Activated CD4-positive, alpha-beta T cell treated with anti-CD3 and anti-CD28 coated beads, Interleukin-2, amount 50 U/mL, for 48 hours (primary cell): Measurements from ENCODE around the gene RASSF3.
A peak's percentile ranks its signal among the peaks of the same experiment; 100 is the strongest.
"Not testable (repeated sequence)": the region's sequence is repeated elsewhere in the genome, so short reads cannot be mapped to it uniquely, and the experiment has no call there.

ENCODE experiments used
- DNase-seq, 2 experiments: peaks; one replicate each; pipeline ENCODE4 v3.0.0-alpha.2; 2020

Gene RASSF3

GRCh38 chr12:64634508-64635092, 24.3 kb downstream of the RASSF3 start:
- no peak for DNase-seq

DNA sequence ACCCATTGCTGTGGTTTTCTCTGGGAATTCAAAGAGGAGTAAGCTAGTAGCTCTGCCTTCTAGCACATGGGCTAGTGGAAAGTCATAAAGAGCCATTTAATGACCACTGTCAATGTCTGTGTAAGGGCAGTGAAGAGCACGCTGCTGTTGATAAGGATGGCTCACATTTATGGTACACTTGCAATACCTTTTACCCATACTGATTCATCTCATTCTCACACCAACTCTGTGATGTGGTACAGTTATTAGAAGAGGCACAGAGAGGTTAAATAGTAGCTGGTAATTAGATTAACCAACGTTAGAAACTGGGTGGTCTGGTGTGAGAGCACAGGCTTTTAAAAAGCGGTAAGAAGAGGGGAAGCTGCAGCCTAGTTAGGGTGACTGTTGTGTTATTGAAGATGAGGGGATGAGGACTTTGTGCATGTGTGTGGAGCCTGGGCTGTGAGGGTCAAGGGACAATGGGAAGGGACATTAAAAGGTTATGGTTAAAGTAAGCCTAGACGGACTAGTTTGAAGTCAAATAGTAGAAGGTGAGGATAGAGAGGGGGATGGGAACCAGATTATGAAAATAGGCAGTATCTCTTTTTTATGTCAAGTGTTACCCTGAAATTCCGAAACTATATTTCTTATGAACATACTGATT, 25.2 kb downstream of the RASSF3 start:
- no peak for DNase-seq

DNA sequence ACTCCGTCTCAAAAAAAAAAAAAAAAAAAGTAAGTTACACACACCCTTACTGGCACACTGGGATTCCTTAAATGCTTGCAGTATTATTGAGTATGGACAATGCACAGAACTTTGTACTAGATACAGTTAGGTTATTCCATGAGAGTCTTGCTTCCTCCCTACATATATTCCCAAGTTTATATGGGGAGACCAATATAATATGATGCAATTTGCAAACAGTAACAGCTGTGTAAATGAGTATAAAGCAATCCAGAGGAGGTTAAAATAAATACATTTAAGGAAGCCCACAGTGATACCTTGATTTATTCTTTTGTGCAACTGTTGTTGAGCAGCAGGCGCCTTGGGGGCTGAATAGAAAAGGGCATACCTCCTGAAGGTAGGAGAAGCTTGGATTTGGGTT, 26.6 kb downstream of the RASSF3 start:
- no peak for DNase-seq

DNA sequence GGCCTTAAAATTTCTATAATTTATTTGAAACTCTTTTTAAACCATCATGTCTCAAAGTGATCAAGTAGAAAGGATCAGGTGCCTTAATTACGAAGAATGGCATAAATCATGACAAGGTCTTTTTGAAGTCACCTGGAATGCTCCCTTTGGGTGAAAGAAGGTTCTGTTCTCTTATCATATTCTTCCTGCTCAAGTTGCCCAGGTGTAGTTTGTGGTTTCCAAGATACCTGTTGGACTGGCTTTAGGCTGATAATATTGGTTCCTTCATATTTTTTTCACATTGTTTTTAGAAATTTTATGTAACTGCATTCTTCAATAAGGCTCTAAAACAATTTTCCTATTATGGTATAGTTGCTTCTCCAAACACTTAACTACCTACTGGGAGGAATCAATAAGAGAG, 29.2 kb downstream of the RASSF3 start:
- DNase-seq: no peak

DNA sequence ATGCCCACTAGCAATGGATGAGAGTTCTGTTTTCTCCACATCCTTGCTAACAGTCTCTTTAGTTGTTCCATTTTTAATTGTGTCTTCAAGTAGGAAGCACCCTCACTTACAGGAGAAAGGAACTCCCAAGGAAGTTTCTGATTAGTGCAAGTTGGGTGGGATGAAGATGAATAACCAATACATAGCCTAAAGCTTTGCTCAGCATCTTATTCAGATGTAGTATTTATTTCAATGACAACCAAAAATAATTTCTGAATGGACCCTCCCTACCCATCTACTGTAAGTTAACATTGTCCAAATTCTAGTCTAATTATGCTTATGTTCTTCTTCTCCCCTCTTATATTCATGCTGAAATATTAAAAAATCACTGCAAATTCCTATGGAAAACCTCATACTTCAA, 36.0 kb downstream of the RASSF3 start:
- no peak for DNase-seq

DNA sequence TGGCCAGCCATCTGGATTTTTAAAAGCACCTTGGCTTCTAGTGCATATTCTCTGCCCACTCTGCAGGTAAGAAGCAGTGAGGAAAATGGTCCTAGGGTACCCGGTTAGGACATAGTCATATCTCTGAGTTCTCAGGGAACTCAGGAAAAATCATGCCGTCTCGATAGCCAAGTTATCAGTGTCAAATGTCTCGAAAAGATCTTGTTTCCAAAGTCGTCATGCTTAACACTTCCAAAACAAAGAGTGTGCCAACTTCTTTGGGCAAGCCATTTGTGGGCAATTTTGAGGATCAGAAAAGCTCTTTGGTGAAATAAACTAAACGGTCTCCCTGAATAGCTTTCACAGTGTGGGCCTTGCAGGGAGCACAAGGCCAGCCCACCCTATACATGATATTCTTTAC, 39.2 kb downstream of the RASSF3 start:
- DNase-seq: no peak

- no peak for DNase-seq
Measured at GRCh38 chr12:64650762-64651161, 40.5 kb downstream of the RASSF3 start.

GRCh38 chr12:64652346-64652745, 42.1 kb downstream of the RASSF3 start:
- DNase-seq: no peak

DNA sequence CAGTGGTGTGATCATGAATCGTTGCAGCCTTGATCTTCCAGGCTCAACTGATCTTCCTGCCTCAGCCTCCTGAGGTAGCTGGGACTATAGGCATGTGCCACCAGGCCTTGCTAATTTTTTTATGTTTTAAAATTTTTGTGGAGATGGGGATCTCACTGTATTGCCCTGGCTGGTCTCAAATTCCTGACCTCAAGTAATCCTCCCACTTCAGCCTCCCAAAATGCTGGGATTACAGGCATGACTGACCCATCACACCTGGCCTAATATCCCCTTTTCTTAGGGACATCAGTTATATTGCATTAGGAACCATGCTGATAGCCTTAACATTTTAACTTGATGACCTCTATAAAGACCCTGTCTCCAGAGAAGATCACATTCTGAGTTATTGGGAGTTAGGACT, 42.8 kb downstream of the RASSF3 start:
- DNase-seq: no peak

GRCh38 chr12:64653907-64654306, 43.6 kb downstream of the RASSF3 start:
- DNase-seq: not testable (repeated sequence)

- DNase-seq: no peak
Measured at GRCh38 chr12:64655141-64655540, 44.8 kb downstream of the RASSF3 start.

DNA sequence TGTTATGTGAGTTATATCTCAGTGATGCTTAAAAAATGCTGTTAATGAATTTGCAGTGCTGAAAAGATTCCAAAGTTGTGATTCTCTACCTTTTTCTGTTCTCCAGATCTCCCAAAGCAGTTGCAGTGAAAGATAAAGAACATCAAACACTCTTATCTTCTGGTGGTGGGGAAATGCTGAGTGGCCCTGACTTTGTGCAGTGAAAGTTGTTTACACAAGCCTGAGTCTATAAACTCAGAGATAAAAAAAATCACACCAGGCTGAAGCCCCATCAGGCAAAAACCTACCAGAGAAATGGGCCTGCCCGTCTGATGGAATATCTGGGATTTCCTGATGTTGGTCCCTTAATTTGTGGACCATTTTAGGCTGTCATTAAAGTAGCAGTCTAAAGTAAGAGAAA, 46.1 kb downstream of the RASSF3 start:
- no peak for DNase-seq

GRCh38 chr12:64658892-64659481, 48.7 kb downstream of the RASSF3 start:
- no peak for DNase-seq

DNA sequence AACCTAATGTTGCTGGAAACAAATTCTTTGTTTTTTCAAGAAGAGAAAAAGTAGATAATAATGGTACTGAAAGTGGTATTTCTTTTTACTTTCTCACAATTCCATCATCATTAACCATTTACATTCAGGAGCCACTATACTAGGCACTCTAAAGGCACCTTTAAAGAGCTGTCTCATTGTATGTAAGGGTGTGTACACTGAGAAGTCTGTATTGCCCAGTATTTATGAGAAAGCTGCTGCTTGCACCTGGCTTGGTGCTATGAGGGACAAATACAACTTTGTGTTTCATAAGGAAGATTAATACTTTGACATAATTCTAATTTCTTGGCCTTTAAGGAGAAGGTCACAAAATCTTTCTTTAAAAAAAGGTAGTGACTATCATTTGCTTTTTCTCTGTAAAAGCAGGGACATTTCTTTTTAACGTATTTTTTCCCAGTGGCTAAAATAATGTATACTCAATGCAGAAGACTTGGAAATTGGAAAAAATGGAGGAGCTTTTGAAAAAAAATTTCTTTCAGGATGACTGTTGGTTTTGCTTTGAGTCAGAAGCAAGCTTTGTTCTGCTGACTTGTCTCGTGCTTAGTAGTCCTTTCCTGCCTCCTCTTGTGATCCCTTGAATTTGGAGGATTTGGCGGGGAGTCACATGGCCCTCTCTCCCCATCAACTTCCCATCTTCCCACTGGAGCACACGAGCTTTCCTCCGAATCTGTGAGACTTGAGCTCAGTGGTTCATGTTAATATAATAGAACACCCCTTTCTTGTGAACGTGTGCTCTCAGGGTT, 50.1 kb downstream of the RASSF3 start:
- no peak for DNase-seq

GRCh38 chr12:64663015-64663414, 52.7 kb downstream of the RASSF3 start:
- DNase-seq: no peak

DNA sequence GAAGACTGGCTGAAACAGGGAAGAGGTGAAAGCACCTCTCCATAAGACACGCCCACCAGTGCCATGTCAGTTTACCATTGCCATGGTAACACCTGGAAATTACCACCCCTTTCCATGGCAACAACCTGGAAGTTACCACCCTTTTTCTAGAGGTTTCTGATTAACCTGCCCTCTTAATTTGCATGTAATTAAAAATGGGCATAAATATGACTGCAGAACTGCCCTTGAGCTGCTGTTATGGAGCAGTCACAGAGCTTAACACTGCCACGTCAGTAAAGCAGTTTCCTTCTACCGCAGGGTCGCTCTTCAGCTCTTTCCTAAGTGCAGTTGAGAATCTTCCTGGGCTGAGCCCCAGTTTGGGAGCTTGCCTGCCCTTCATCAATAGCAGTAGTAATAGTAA, 55.2 kb downstream of the RASSF3 start:
- no peak for DNase-seq

DNA sequence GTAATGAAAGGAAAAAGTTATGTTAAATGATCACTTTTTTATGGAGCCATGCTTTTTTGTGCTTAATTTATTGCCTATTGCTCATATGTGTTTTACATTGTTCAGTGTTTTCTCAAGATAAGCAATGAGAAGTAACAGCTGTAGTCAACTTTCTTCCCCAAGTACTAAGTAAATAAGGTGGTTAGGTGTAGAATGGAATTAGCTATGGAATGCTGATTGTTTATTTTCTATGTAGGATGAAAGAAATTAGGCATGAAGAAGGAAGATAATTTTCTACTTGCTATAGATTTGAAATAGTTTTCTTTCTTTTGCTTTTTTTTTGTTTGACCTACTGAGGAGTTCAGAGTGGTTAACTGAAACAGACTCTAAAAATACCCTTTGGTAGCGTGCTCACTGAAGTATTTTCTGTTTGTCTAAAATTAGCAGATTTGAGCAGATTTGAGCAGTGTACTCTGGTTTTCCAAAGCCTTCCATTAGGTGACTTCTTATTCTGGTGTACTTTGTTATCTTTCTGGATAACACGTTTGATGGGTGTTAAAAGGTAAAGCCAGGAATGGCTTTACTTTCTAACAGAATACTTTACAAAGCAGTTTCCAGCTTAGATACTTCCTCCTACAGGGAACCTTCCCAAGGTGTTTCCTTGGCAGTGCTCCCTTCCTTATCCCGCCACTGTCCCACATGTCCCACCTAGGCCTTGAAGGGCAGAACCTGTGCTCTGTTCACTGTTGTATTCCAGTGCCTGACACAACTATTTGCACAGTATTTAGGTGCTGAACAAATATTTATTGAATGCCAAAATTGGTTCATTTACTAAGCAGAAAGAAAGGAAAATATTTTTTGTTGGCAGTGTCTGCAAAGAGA, 56.0 kb downstream of the RASSF3 start:
- DNase-seq: no peak

DNA sequence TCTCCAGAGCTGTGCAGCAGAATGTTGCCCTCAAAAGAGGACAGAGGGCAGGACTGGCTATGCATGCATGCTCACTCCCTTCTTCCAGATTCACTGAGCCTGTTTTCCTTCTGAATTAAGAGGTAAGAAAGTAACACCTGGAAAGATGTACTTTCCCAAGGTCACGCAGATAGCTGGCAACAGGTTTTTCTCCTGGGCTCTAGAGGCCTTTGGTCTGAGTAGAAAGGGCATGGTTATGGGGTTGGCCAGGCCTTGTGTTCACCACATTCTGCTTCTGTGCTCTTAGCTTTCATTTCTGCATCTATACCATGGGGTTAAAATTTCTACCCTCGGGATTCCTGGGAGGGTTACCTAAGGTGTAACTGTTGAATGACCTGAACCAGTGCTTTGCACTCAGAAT, 57.5 kb downstream of the RASSF3 start:
- no peak for DNase-seq

DNA sequence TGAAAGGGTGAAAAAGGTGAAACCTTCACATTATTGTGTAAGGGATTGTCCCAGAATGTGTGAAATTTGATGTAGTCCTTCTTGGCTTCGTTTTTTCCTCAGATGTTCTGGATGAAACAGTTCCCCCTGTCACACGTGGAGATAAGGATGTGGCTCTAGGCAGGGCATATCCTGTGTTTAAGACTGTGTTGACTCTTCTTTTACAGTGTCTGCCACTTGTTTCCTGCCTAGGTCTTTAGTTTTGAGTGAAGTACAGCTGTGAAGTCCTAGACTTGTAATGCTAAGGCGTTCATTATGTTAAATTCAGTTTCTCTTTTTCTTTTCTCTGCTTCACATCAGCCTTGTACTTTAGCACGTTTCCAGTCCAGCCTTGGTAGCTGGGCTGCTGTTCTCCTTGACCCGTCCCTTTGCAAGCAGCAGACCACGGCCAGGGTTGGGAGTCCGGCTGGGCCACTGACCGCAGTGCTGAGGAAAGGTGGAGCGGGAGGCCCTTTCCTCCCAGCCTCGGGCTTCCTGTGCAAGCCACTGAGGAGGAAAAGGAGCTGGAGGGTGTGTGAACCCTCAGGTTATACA, 59.1 kb downstream of the RASSF3 start:
- peak in 1 of 2 experiments; percentile 40 for DNase-seq

- no peak for DNase-seq
Measured at GRCh38 chr12:64670019-64670418, 59.7 kb downstream of the RASSF3 start.

GRCh38 chr12:64670919-64671639, 60.8 kb downstream of the RASSF3 start:
- peak in 1 of 2 experiments; percentile 39 for DNase-seq

DNA sequence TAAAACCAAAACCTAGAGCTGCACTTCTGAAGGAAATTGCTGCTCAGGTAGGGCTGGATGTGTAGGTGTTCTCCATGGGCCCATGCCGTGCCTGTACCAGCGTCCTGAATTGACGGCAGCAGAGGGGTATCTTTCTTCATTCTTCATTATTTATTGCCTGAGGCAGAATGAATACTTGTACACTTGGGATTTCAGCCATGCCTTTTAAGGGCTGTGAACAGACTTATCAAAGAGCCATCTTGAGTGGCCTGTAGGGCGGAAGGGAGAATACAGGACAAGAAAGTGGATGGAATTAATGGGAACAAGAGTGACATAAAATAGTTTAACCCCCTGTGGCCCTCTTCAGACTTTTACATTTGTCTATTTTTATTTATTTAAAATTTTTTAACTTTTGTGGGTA, 61.4 kb downstream of the RASSF3 start:
- DNase-seq: no peak
